GM12891 (cell line): Measurements from ENCODE around the gene ROBO2.

ENCODE experiments used
- POLR2A ChIP-seq: IDR thresholded peaks from 2 replicates; pipeline ENCODE4 v1.6.1; 2011; ENCODE audit warnings: low read depth, low read length, control low read depth
- POLR2AphosphoS5 ChIP-seq: IDR thresholded peaks from 2 replicates; pipeline ENCODE4 v1.6.1; 2011; ENCODE audit warnings: low read depth, low read length, control low read depth

GRCh38 chr3:77288348-77288747, 248.4 kb downstream of the ROBO2 start:
- TF ChIP-seq POLR2A (no peak), POLR2AphosphoS5 (no peak)
